ENCODE data around the gene UBE2J2. TPM values are rescaled to one million over a fixed set of nuclear protein-coding genes. Genes with fewer than 3 reads are reported as not detected.

The UBE2J2 gene
- total and polyA plus RNA-seq, 2 donors (not counting 3 experiments of a cell fraction or from before 2014, with no cell fraction given): 60.7 to 80.7 TPM

- Histone ChIP-seq H3K4me3 (replicated peaks in 1 of 3; ENCODE audit: insufficient read depth in 1 of 3, low read depth in 1 of 3, low read length in 3 of 3) (no peak overlapping the region), H4K20me1 (replicated peaks; ENCODE audit: control insufficient read depth, extremely low read depth, insufficient read depth, low read length) (no peaks in the 10 kb centered on the region), H3K27ac (ENCODE audit: insufficient read depth, low read depth, low read length) (no peak overlapping the region), H3K9me3 (replicated peaks; ENCODE audit: control insufficient read depth, insufficient read depth, low read length) (no peaks in the 10 kb centered on the region), H3K36me3 (ENCODE audit: control insufficient read depth in 2 of 2, extremely low read depth in 1 of 2, insufficient read depth in 2 of 2, low read length in 2 of 2) (no peaks in the 10 kb centered on the region), H3K9ac (replicated peaks; ENCODE audit: extremely low read depth, insufficient read depth, low read length) (no peak overlapping the region), H2AFZ (ENCODE audit: low read depth, low read length) (no peak overlapping the region), H3K9me1 (replicated peaks; ENCODE audit: control insufficient read depth, extremely low read depth, insufficient read depth, low read length) (no peaks in the 10 kb centered on the region), H3K79me2 (ENCODE audit: control insufficient read depth, insufficient read depth, low read length) (peaks cover 19% of the 10 kb centered on the region), H3K4me2 (ENCODE audit: insufficient read depth, low read length) (no peak overlapping the region), H3K4me1 (ENCODE audit: control insufficient read depth, extremely low read depth, insufficient read depth, low read length) (no peaks in the 10 kb centered on the region), H3K27me3 (ENCODE audit: control insufficient read depth in 2 of 2, insufficient read depth in 2 of 2, low read length in 2 of 2) (no peaks in the 10 kb centered on the region)
- POLR2A ChIA-PET: no interaction called here
- no TSS peak for BruUV-seq (replicated peaks)
- FAIRE-seq: no peak
- intact Hi-C loops (cut with micrococcal nuclease): no loop called here
- dilution Hi-C loops (cut with MboI; ENCODE audit: extremely low pct_ligation_motif_present, low sequenced_read_pairs): no loop called here
- no peak for DNase-seq (ENCODE audit: low read depth, low spot score)
- TF ChIP-seq CTCF (IDR thresholded peaks at IDR 0.05; ENCODE audit: extremely low read depth in 1 of 2, insufficient read depth in 1 of 2, low read depth in 1 of 2, low read length in 2 of 2) (no peak), GATA2 (IDR thresholded peaks at IDR 0.05; ENCODE audit: insufficient read depth, insufficient read length, low read depth, low read length) (no peak), POLR2AphosphoS5 (IDR thresholded peaks at IDR 0.05; ENCODE audit: insufficient read depth, low read depth, low read length) (no peak), EZH2 (IDR thresholded peaks at IDR 0.05; ENCODE audit: borderline replicate concordance, low read depth, low read length, severe bottlenecking) (no peak), FOS (IDR thresholded peaks at IDR 0.05; ENCODE audit: borderline replicate concordance, insufficient read depth, low read length) (no peak), MYC (IDR thresholded peaks at IDR 0.05; ENCODE audit: low read depth, low read length) (no peak), JUN (IDR thresholded peaks at IDR 0.05; ENCODE audit: borderline replicate concordance, insufficient read depth, insufficient read length, low read depth) (no peak), MAX (IDR thresholded peaks at IDR 0.05; ENCODE audit: insufficient read depth, insufficient read length) (no peak), POLR2A (IDR thresholded peaks at IDR 0.05; ENCODE audit: low read depth, low read length) (no peak)
- CTCF ChIA-PET: no interaction called here
These were observed 36.4 kb downstream of the UBE2J2 start for GRCh38 chr1:1236945-1237873.
